HCT116 (cell line): ENCODE measurements around the gene PROK2. TPM values are rescaled to one million over a fixed set of nuclear protein-coding genes. Genes with fewer than 3 reads are reported as not detected.

Experiments
- ATAC-seq: fragments of 200-7000 bp; cut with Tn5 transposase; 2 replicates; pipeline ENCODE4 v1.9.1; 2020; ENCODE audit warnings: mild to moderate bottlenecking, moderate library complexity
- BruUV-seq: library from RNA; stranded (reverse); fragments of 400-500 nt; replicated peaks from 2 replicates; lab custom pipeline; 2021; lab: Mats Ljungman, UMichigan
- CTCF ChIA-PET: fragments of 300-600 bp; sonication (Branson Sonifier 250); formaldehyde crosslinking; loops from one replicate; lab custom pipeline; 2021; ENCODE audit warnings: antibody characterized with exemption; lab: Charles Lee
- POLR2A ChIA-PET: fragments of 300-600, 350-600 bp; sonication (Branson Sonifier 250); formaldehyde crosslinking; loops from one replicate; lab custom pipeline; 2021; ENCODE audit warnings: antibody characterized with exemption; lab: Charles Lee
- RAD21 ChIA-PET, 2 experiments: fragments of 300-600 bp; sonication (Branson Sonifier 250); formaldehyde crosslinking; loops; one replicate each; lab custom pipeline; 2023; ENCODE audit warnings: low total read pairs in 2 of 2; ENCODE audit not compliant: uncharacterized antibody in 2 of 2, unreplicated experiment in 2 of 2, low non-redundant PET in 1 of 2; lab: Charles Lee
- DNase-seq: peaks from one replicate; pipeline ENCODE4 v3.0.0-alpha.2; 2010; ENCODE audit warnings: low read depth, low spot score
- H2AFZ ChIP-seq: fragments of 200-600 bp; shearing (Covaris generic), sonication (generic); 2 replicates; pipeline ENCODE4 v1.6.1; 2017; ENCODE audit warnings: low read depth, mixed run types, mixed read lengths, antibody characterized with exemption, low read length; ENCODE audit not compliant: poor library complexity, severe bottlenecking
- H3K27ac ChIP-seq: 2 replicates; pipeline ENCODE4 v1.5.1; 2012; ENCODE audit warnings: low read depth, low read length
- H3K27me3 ChIP-seq: fragments of 200-600 bp; sonication (generic); 2 replicates; pipeline ENCODE4 v1.6.1; 2016; ENCODE audit warnings: mixed run types, low read length, mixed read lengths; ENCODE audit not compliant: insufficient read depth
- H3K36me3 ChIP-seq, 2 experiments: fragments of 200-500 bp in 1 of 2; fragments of 200-600 bp in 1 of 2; sonication (Bioruptor generic) in 1 of 2; sonication (generic) in 1 of 2; 2 replicates each; pipeline versions ENCODE4 v1.5.1 to v1.6.1; 2014 to 2016; ENCODE audit warnings: low read length in 2 of 2, inconsistent platforms in 1 of 2, mixed read lengths in 1 of 2, mixed run types in 1 of 2; ENCODE audit not compliant: insufficient read depth in 2 of 2, control insufficient read depth in 1 of 2
- H3K4me1 ChIP-seq, 2 experiments: fragments of 200-600 bp in 1 of 2; sonication (generic) in 1 of 2; 2 replicates each; pipeline versions ENCODE4 v1.5.1 to v1.6.1; 2012 to 2017; ENCODE audit warnings: low read length in 2 of 2, inconsistent platforms in 1 of 2, mild to moderate bottlenecking in 1 of 2, mixed read lengths in 1 of 2, mixed run types in 1 of 2, moderate library complexity in 1 of 2; ENCODE audit not compliant: insufficient read depth in 2 of 2, control insufficient read depth in 1 of 2
- H3K4me2 ChIP-seq: fragments of 200-600 bp; sonication (generic); 2 replicates; pipeline ENCODE4 v1.6.1; 2017; ENCODE audit warnings: mixed run types, low read length, mixed read lengths
- H3K4me3 ChIP-seq, 2 experiments: fragments of 200-600 bp in 1 of 2; sonication (generic) in 1 of 2; replicated peaks in 1 of 2; 2 replicates each; pipeline ENCODE4 v1.5.1; 2011 to 2016; ENCODE audit warnings: low read length in 2 of 2, control low read depth in 1 of 2, low read depth in 1 of 2, mild to moderate bottlenecking in 1 of 2, mixed read lengths in 1 of 2, mixed run types in 1 of 2
- H3K79me2 ChIP-seq: fragments of 200-600 bp; sonication (generic); 2 replicates; pipeline ENCODE4 v1.6.1; 2017; ENCODE audit warnings: mild to moderate bottlenecking, mixed run types, low read length, moderate library complexity, mixed read lengths; ENCODE audit not compliant: insufficient read depth
- H3K9ac ChIP-seq: fragments of 200-600 bp; sonication (generic); 2 replicates; pipeline ENCODE4 v1.6.1; 2016; ENCODE audit warnings: low read length, mixed read lengths
- H3K9me2 ChIP-seq: fragments of 200-600 bp; sonication (generic), shearing (Covaris generic); 2 replicates; pipeline ENCODE4 v1.6.1; 2017; ENCODE audit warnings: mixed run types, mild to moderate bottlenecking, moderate library complexity; ENCODE audit not compliant: insufficient read depth
- H3K9me3 ChIP-seq, 2 experiments: fragments of 200-500 bp in 1 of 2; fragments of 200-600 bp in 1 of 2; sonication (Bioruptor generic) in 1 of 2; sonication (generic) in 1 of 2; 2 replicates each; pipeline ENCODE4 v1.6.1; 2014 to 2017; ENCODE audit warnings: low read length in 2 of 2, mixed read lengths in 2 of 2, inconsistent platforms in 1 of 2, low read depth in 1 of 2, mild to moderate bottlenecking in 1 of 2, mixed run types in 1 of 2, moderate library complexity in 1 of 2; ENCODE audit not compliant: control insufficient read depth in 1 of 2, insufficient read depth in 1 of 2
- H4K20me1 ChIP-seq: fragments of 200-600 bp; sonication (generic), shearing (Covaris generic); 2 replicates; pipeline ENCODE4 v1.6.1; 2017; ENCODE audit warnings: mixed run types, mild to moderate bottlenecking, moderate library complexity; ENCODE audit not compliant: insufficient read depth
- CBX3 ChIP-seq: IDR thresholded peaks from 2 replicates; pipeline ENCODE4 v1.6.1; 2012; ENCODE audit warnings: low read depth
- CEBPB ChIP-seq: IDR thresholded peaks from 2 replicates; pipeline ENCODE4 v1.6.1; 2012; ENCODE audit warnings: low read depth
- CTCF ChIP-seq, 3 experiments: fragments of 200-600 bp in 1 of 3; sonication (generic) in 1 of 3; IDR thresholded peaks in 2 of 3; conservative IDR thresholded peaks in 1 of 3; 2 replicates each; pipeline ENCODE4 v1.5.1; 2012 to 2017; ENCODE audit warnings: low read depth in 2 of 3, low read length in 2 of 3, antibody characterized with exemption in 1 of 3, borderline replicate concordance in 1 of 3, control low read depth in 1 of 3, mild to moderate bottlenecking in 1 of 3, mixed read lengths in 1 of 3, mixed run types in 1 of 3, moderate library complexity in 1 of 3; ENCODE audit not compliant: insufficient read depth in 1 of 3
- ELF1 ChIP-seq: IDR thresholded peaks from 2 replicates; pipeline ENCODE4 v1.6.1; 2012; ENCODE audit warnings: low read depth, borderline replicate concordance
- EZH2 ChIP-seq: fragments of 200-600 bp; sonication (generic); IDR thresholded peaks from 2 replicates; pipeline ENCODE4 v1.6.1; 2017; ENCODE audit warnings: antibody characterized with exemption, mixed run types
- EZH2phosphoT487 ChIP-seq: fragments of 200-600 bp; IDR thresholded peaks from 2 replicates; pipeline ENCODE4 v1.6.1; 2018; ENCODE audit warnings: antibody characterized with exemption, borderline replicate concordance
- FOSL1 ChIP-seq: IDR thresholded peaks from 2 replicates; pipeline ENCODE4 v1.6.1; 2012; ENCODE audit warnings: low read depth
- MAX ChIP-seq: IDR thresholded peaks from 2 replicates; pipeline ENCODE4 v1.6.1; 2012
- POLR2A ChIP-seq: IDR thresholded peaks from 2 replicates; pipeline ENCODE4 v1.7.0; 2011; ENCODE audit warnings: borderline replicate concordance; ENCODE audit not compliant: insufficient read depth, insufficient read length; ENCODE audit errors: extremely low read depth
- RAD21 ChIP-seq: IDR thresholded peaks from 2 replicates; pipeline ENCODE4 v1.6.1; 2012; ENCODE audit warnings: low read depth, mild to moderate bottlenecking
- REST ChIP-seq: IDR thresholded peaks from 2 replicates; pipeline ENCODE4 v1.6.1; 2012; ENCODE audit warnings: low read depth
- SP1 ChIP-seq: IDR thresholded peaks from 2 replicates; pipeline ENCODE4 v1.6.1; 2012; ENCODE audit warnings: low read depth
- YY1 ChIP-seq: IDR thresholded peaks from 2 replicates; pipeline ENCODE4 v1.6.1; 2011; ENCODE audit warnings: low read length, low read depth, moderate library complexity, mild to moderate bottlenecking; ENCODE audit not compliant: insufficient replicate concordance; ENCODE audit errors: extremely low read depth
- ZBTB33 ChIP-seq: IDR thresholded peaks from 2 replicates; pipeline ENCODE4 v1.6.1; 2011; ENCODE audit warnings: mild to moderate bottlenecking, low read length, moderate library complexity; ENCODE audit not compliant: insufficient replicate concordance; ENCODE audit errors: extremely low read depth
- intact Hi-C: fragments of 100-400 bp; cut with micrococcal nuclease; formaldehyde crosslinking; loops from 2 replicates; pipeline ENCODE4 v1.10.0; 2022
- total RNA-seq: library from RNA; stranded (reverse); gene quantifications from one replicate; pipeline ENCODE4 v1.2.1, GENCODE V29; 2021; ENCODE audit not compliant: unreplicated experiment

The PROK2 gene
- total RNA-seq, 1 experiment from 2014 or later = not detected

GRCh38 chr3:71806736-71807135 is 21.8 kb upstream of the PROK2 start:
- no peak for TF ChIP-seq CBX3
- no peak for TF ChIP-seq RAD21
- TF ChIP-seq SP1 = no peak
- TF ChIP-seq YY1 = no peak
- TF ChIP-seq POLR2A = no peak
- TF ChIP-seq ZBTB33 = no peak
- no peak for TF ChIP-seq EZH2phosphoT487
- TF ChIP-seq ELF1 = no peak
- no peak for TF ChIP-seq CTCF (IDR thresholded peaks at IDR 0.05 in 2 of 3, conservative IDR thresholded peaks at IDR 0.05 in 1 of 3; ENCODE audit: borderline replicate concordance in 1 of 3, insufficient read depth in 1 of 3, low read depth in 2 of 3, low read length in 2 of 3)
- no peak for TF ChIP-seq EZH2
- TF ChIP-seq REST = no peak
- TF ChIP-seq CEBPB = no peak
- TF ChIP-seq FOSL1 = no peak
- no peak for TF ChIP-seq MAX
- H3K79me2 ChIP-seq = no peaks in the 10 kb centered on the region
- H2AFZ ChIP-seq = no peak overlapping the region
- H4K20me1 ChIP-seq = no peaks in the 10 kb centered on the region
- H3K36me3 ChIP-seq = no peaks in the 10 kb centered on the region
- peaks cover 7% of the 10 kb centered on the region for H3K27me3 ChIP-seq
- ChIA-PET CTCF (no interaction called here), POLR2A (no interaction called here), RAD21 (no interaction called here)
- DNase-seq (no peak), ATAC-seq (no peak)
- intact Hi-C loops = no loop called here
- H3K27ac ChIP-seq = no peak overlapping the region
- no peaks in the 10 kb centered on the region for H3K4me1 ChIP-seq
- no peak overlapping the region for H3K9ac ChIP-seq
- no TSS peak for BruUV-seq
- H3K9me3 ChIP-seq = no peaks in the 10 kb centered on the region
- H3K4me3 ChIP-seq = no peak overlapping the region
- no peaks in the 10 kb centered on the region for H3K9me2 ChIP-seq
- no peak overlapping the region for H3K4me2 ChIP-seq
